ENCODE results near the gene ROBO1. TPM values are rescaled to one million over a fixed set of nuclear protein-coding genes. Genes with fewer than 3 reads are reported as not detected.

The ROBO1 gene
- polyA plus RNA-seq, 1 donor (not counting 4 experiments of a cell fraction or from before 2014, with no cell fraction given): 27.1 TPM

- Histone ChIP-seq H3K9me3 (ENCODE audit: control insufficient read depth, low read depth, low read length) (no peaks in the 10 kb centered on the region), H3K9me1 (ENCODE audit: control insufficient read depth, extremely low read depth, insufficient read depth, low read length) (no peaks in the 10 kb centered on the region), H3K79me2 (ENCODE audit: control insufficient read depth, insufficient read depth, low read length) (no peaks in the 10 kb centered on the region), H3K36me3 (ENCODE audit: control insufficient read depth in 2 of 2, extremely low read depth in 1 of 2, insufficient read depth in 2 of 2, low read length in 2 of 2) (no peaks in the 10 kb centered on the region), H2AFZ (ENCODE audit: control insufficient read depth, low read length) (no peak overlapping the region), H3K4me2 (ENCODE audit: control insufficient read depth, extremely low read depth, insufficient read depth, low read depth, low read length) (no peak overlapping the region), H3K27ac (ENCODE audit: control insufficient read depth, insufficient read depth, low read length) (no peak overlapping the region), H3K4me3 (ENCODE audit: control insufficient read depth in 2 of 3, extremely low read depth in 1 of 3, insufficient read depth in 2 of 3, low read depth in 1 of 3, low read length in 3 of 3) (no peak overlapping the region), H4K20me1 (ENCODE audit: control insufficient read depth, extremely low read depth, insufficient read depth, low read length) (no peaks in the 10 kb centered on the region), H3K27me3 (ENCODE audit: control insufficient read depth, extremely low read depth, insufficient read depth, low read length) (no peaks in the 10 kb centered on the region), H3K4me1 (ENCODE audit: control insufficient read depth, extremely low read depth, insufficient read depth, low read length) (no peaks in the 10 kb centered on the region), H3K9ac (ENCODE audit: control insufficient read depth, extremely low read depth, insufficient read depth, low read length) (no peak overlapping the region)
- dilution Hi-C loops (cut with MboI; ENCODE audit: extremely low pct_ligation_motif_present, low sequenced_read_pairs): no loop called here
- TF ChIP-seq CTCF (optimal IDR thresholded peaks at IDR 0.05 in 1 of 3, IDR thresholded peaks at IDR 0.05 in 1 of 3, conservative IDR thresholded peaks at IDR 0.05 in 1 of 3; ENCODE audit: extremely low read depth in 1 of 3, insufficient read depth in 2 of 3, low read length in 3 of 3) (no peak), EZH2 (IDR thresholded peaks at IDR 0.05; ENCODE audit: low read length) (no peak)
- DNase-seq (ENCODE audit: low read depth, low spot score) (no peak), FAIRE-seq (no peak)
Measured at GRCh38 chr3:79664455-79664854, 103.3 kb downstream of the ROBO1 start.

- no peaks in the 10 kb centered on the region for H3K36me3 ChIP-seq (ENCODE audit: control insufficient read depth in 2 of 2, extremely low read depth in 1 of 2, insufficient read depth in 2 of 2, low read length in 2 of 2)
- no peaks in the 10 kb centered on the region for H3K9me1 ChIP-seq (ENCODE audit: control insufficient read depth, extremely low read depth, insufficient read depth, low read length)
- H3K9ac ChIP-seq (ENCODE audit: control insufficient read depth, extremely low read depth, insufficient read depth, low read length): no peak overlapping the region
- dilution Hi-C loops (cut with MboI; ENCODE audit: extremely low pct_ligation_motif_present, low sequenced_read_pairs): no loop called here
- DNase-seq (ENCODE audit: low read depth, low spot score): no peak
- no peak overlapping the region for H3K27ac ChIP-seq (ENCODE audit: control insufficient read depth, insufficient read depth, low read length)
- no peaks in the 10 kb centered on the region for H3K9me3 ChIP-seq (ENCODE audit: control insufficient read depth, low read depth, low read length)
- no peak overlapping the region for H3K4me2 ChIP-seq (ENCODE audit: control insufficient read depth, extremely low read depth, insufficient read depth, low read depth, low read length)
- H3K79me2 ChIP-seq (ENCODE audit: control insufficient read depth, insufficient read depth, low read length): no peaks in the 10 kb centered on the region
- TF ChIP-seq CTCF (optimal IDR thresholded peaks at IDR 0.05 in 1 of 3, IDR thresholded peaks at IDR 0.05 in 1 of 3, conservative IDR thresholded peaks at IDR 0.05 in 1 of 3; ENCODE audit: extremely low read depth in 1 of 3, insufficient read depth in 2 of 3, low read length in 3 of 3): no peak
- no peak for TF ChIP-seq EZH2 (IDR thresholded peaks at IDR 0.05; ENCODE audit: low read length)
- no peak overlapping the region for H2AFZ ChIP-seq (ENCODE audit: control insufficient read depth, low read length)
- FAIRE-seq: no peak
- no peaks in the 10 kb centered on the region for H3K4me1 ChIP-seq (ENCODE audit: control insufficient read depth, extremely low read depth, insufficient read depth, low read length)
- H4K20me1 ChIP-seq (ENCODE audit: control insufficient read depth, extremely low read depth, insufficient read depth, low read length): no peaks in the 10 kb centered on the region
- H3K27me3 ChIP-seq (ENCODE audit: control insufficient read depth, extremely low read depth, insufficient read depth, low read length): no peaks in the 10 kb centered on the region
- H3K4me3 ChIP-seq (ENCODE audit: control insufficient read depth in 2 of 3, extremely low read depth in 1 of 3, insufficient read depth in 2 of 3, low read depth in 1 of 3, low read length in 3 of 3): no peak overlapping the region
Measured at GRCh38 chr3:79661896-79662295, 105.9 kb downstream of the ROBO1 start.
